22Rv1 (cell line): ENCODE results near the gene FBXO2.

Experiments used
- H3K27ac ChIP-seq: fragments of 450-650 bp; 2 replicates; pipeline ENCODE4 v1.5.1; 2017
- CTCF ChIP-seq: fragments of 450-650 bp; IDR thresholded peaks from 2 replicates; pipeline ENCODE4 v1.5.1; 2017; ENCODE audit warnings: mild to moderate bottlenecking
- ZFX ChIP-seq: fragments of 450-650 bp; IDR thresholded peaks from 2 replicates; pipeline ENCODE4 v1.6.1; 2017; ENCODE audit warnings: antibody characterized with exemption, borderline replicate concordance

The FBXO2 gene

DNA sequence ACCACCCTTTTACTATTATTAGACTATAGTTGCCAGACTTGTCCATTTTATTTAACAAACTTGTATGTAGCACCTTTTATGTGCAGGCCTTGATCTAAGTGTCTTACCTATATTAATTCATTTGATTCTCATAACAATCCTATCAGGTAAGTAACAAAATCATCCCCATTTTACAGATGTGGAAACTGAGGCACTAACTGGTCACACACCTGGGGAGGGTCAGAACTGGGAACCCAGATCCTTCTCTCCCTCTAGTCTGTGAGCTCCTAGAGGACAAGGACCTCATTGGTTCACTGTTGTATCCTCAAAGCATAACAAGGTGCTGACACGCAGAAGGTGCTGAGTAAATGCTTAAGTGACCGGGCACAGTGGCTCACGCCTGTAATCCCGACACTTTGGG is 14.9 kb downstream of the FBXO2 start:
- TF ChIP-seq CTCF, result no peak
- TF ChIP-seq ZFX, result no peak
- no peak overlapping the region for H3K27ac ChIP-seq

- H3K27ac ChIP-seq, result no peak overlapping the region
- no peak for TF ChIP-seq CTCF
- TF ChIP-seq ZFX, result no peak
Measured at GRCh38 chr1:11638121-11638520, 16.1 kb downstream of the FBXO2 start.

DNA sequence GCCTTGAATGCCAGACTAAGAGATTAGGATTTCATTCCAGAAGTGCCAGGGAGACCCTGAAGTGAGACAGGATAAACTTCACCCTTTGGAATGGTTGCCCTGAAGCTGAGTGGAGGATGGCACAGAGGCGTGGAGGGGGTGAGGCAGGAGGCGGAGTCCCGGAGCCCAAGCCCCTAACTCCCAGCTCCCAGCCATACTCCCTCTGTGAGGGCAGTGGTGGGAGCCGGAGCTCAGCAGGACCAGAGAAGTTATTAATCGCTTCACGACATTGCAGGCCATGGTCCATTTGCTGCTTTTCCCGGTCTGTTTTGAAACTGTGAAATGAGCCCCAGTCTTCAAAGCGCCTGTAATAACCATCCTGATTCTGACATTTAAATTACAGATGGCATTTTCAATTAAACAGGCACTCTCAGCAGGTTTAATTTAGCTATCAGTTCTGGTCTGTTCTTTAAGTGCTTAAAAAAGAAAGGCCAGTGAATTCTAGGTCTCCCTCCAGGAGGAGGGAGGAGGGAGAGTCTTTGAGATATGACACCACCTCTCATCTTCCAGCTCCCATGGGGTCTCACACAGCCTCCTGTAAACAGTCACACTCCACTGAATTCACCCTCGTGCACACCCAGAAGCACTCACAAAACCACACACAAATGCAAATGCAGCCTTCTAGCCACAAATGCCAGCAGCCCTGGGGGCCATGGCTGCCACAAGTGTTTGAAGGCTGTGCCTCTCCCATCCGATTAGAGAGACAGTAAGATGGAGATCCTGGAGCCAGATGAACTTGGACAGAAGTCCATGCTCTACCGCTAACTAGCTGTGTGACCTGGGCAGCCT is 19.6 kb downstream of the FBXO2 start:
- no peak overlapping the region for H3K27ac ChIP-seq
- no peak for TF ChIP-seq ZFX
- no peak for TF ChIP-seq CTCF

GRCh38 chr1:11629184-11630016 is 24.8 kb downstream of the FBXO2 start:
- TF ChIP-seq ZFX (no peak), CTCF (no peak)
- H3K27ac ChIP-seq, result no peak overlapping the region

- no peak overlapping the region for H3K27ac ChIP-seq
- TF ChIP-seq ZFX (no peak), CTCF (no peak)
Measured at GRCh38 chr1:11628767-11629166, 25.5 kb downstream of the FBXO2 start.

DNA sequence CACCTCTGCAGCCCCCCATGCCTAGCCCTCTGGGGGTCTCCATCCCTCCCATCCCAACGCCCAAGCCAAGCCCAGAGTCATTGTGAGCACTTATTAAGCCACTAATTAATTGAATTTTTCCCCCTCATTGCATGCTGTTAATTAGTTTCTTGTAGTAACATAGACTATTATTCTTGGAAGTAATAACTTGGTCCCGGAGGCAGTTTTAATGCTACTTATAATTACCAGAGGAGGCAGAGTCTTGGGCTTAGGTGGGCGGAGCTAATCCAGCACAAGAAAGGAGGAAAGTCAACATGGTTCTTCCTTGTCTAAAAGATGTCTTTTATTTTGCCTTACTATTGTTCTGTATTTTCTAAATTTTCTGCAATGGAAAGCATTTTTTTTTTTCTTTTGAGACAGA is 27.7 kb downstream of the FBXO2 start:
- H3K27ac ChIP-seq, result no peak overlapping the region
- TF ChIP-seq ZFX (no peak), CTCF (no peak)

- H3K27ac ChIP-seq, result no peak overlapping the region
- no peak for TF ChIP-seq CTCF
- TF ChIP-seq ZFX, result no peak
Measured at GRCh38 chr1:11623702-11624101, 30.5 kb downstream of the FBXO2 start.
